H1 (cell line): Measurements from ENCODE around the gene ANAPC1. TPM values are rescaled to one million over a fixed set of nuclear protein-coding genes. Genes with fewer than 3 reads are reported as not detected.
"Not testable (repeated sequence)": the region's sequence is repeated elsewhere in the genome, so short reads cannot be mapped to it uniquely, and the experiment has no call there.

ENCODE experiments used
- CTCF ChIA-PET: fragments of 300-600 bp; sonication (Branson Sonifier 250); formaldehyde crosslinking; loops from one replicate; lab custom pipeline; 2021; ENCODE audit not compliant: partially characterized antibody; lab: Charles Lee
- POLR2A ChIA-PET: fragments of 300-600 bp; sonication (Branson Sonifier 250); formaldehyde crosslinking; loops from one replicate; lab custom pipeline; 2021; ENCODE audit warnings: inconsistent platforms; ENCODE audit not compliant: partially characterized antibody; lab: Charles Lee
- DNase-seq, 2 experiments: peaks; one replicate each; pipeline versions ENCODE4 v3.0.0 to v3.0.0-alpha.2; 2010 to 2022; ENCODE audit warnings: low spot score in 2 of 2, low read depth in 1 of 2, mixed read lengths in 1 of 2
- FAIRE-seq: peaks from 2 replicates; lab custom pipeline; 2011; peaks lifted over from hg19 to GRCh38; lab: Jason Lieb, UNC
- H2AFZ ChIP-seq: 2 replicates; pipeline ENCODE4 v1.8.1; 2012; ENCODE audit warnings: low read length, inconsistent platforms
- H2AK5ac ChIP-seq: 2 replicates; pipeline ENCODE4 v1.6.1; 2013; ENCODE audit warnings: low read depth, low read length
- H2BK120ac ChIP-seq: replicated peaks from 2 replicates; pipeline ENCODE3; 2013; ENCODE audit warnings: low read depth, low read length, inconsistent platforms
- H2BK12ac ChIP-seq: 2 replicates; pipeline ENCODE4 v1.6.1; 2013; ENCODE audit warnings: low read depth, low read length
- H2BK15ac ChIP-seq: 2 replicates; pipeline ENCODE4 v1.6.1; 2013; ENCODE audit warnings: low read length
- H2BK20ac ChIP-seq: 2 replicates; pipeline ENCODE4 v1.6.1; 2013; ENCODE audit warnings: low read length
- H2BK5ac ChIP-seq: 2 replicates; pipeline ENCODE4 v1.6.1; 2013; ENCODE audit warnings: low read depth, low read length
- H3K14ac ChIP-seq: 2 replicates; pipeline ENCODE4 v1.6.1; 2013; ENCODE audit warnings: inconsistent platforms; ENCODE audit not compliant: insufficient read length
- H3K18ac ChIP-seq: 2 replicates; pipeline ENCODE4 v1.6.1; 2013; ENCODE audit warnings: low read length; ENCODE audit errors: extremely low read depth
- H3K23ac ChIP-seq: 2 replicates; pipeline ENCODE4 v1.6.1; 2013; ENCODE audit warnings: inconsistent platforms; ENCODE audit not compliant: insufficient read length
- H3K23me2 ChIP-seq: 2 replicates; pipeline ENCODE4 v1.6.1; 2013; ENCODE audit warnings: low read depth, low read length
- H3K27ac ChIP-seq: 2 replicates; pipeline ENCODE4 v1.6.1; 2011; ENCODE audit warnings: low read depth, low read length, inconsistent platforms
- H3K27me3 ChIP-seq, 4 experiments: replicated peaks in 1 of 4; 1 replicate in 1 of 4; 2 replicates in 3 of 4; pipeline versions ENCODE4 v1.6.1 to v1.8.1; 2011 to 2013; ENCODE audit warnings: low read length in 3 of 4, mild to moderate bottlenecking in 3 of 4, inconsistent platforms in 2 of 4, mixed read lengths in 2 of 4, moderate library complexity in 1 of 4; ENCODE audit not compliant: control insufficient read depth in 3 of 4, insufficient read depth in 3 of 4; ENCODE audit errors: extremely low read depth in 1 of 4
- H3K36me3 ChIP-seq, 4 experiments: 2 replicates each; pipeline versions ENCODE4 v1.6.1 to v1.8.1; 2011 to 2013; ENCODE audit warnings: mild to moderate bottlenecking in 4 of 4, low read length in 3 of 4, moderate library complexity in 2 of 4, control low read depth in 1 of 4, inconsistent platforms in 1 of 4; ENCODE audit not compliant: insufficient read depth in 4 of 4, control insufficient read depth in 2 of 4
- H3K4ac ChIP-seq: replicated peaks from 2 replicates; pipeline ENCODE3; 2013; ENCODE audit warnings: low read length, low read depth, mixed read lengths, inconsistent platforms; ENCODE audit not compliant: insufficient read length
- H3K4me1 ChIP-seq, 4 experiments: replicated peaks in 1 of 4; 1 replicate in 1 of 4; 2 replicates in 3 of 4; pipeline versions ENCODE4 v1.6.1 to v1.8.1; 2011 to 2013; ENCODE audit warnings: low read length in 3 of 4, inconsistent platforms in 2 of 4, mixed read lengths in 1 of 4; ENCODE audit not compliant: insufficient read depth in 4 of 4, control insufficient read depth in 3 of 4
- H3K4me2 ChIP-seq, 2 experiments: 2 replicates each; pipeline versions ENCODE4 v1.6.1 to v1.8.1; 2011 to 2013; ENCODE audit warnings: low read depth in 2 of 2, low read length in 2 of 2, control low read depth in 1 of 2, inconsistent platforms in 1 of 2, mild to moderate bottlenecking in 1 of 2; ENCODE audit not compliant: insufficient read depth in 1 of 2
- H3K4me3 ChIP-seq, 4 experiments: fragments of 200-600, 300-600 bp in 1 of 4; sonication (generic), shearing (Covaris generic), sonication (Bioruptor Twin) in 1 of 4; 2 replicates each; pipeline versions ENCODE4 v1.5.1 to v1.8.1; 2011 to 2016; ENCODE audit warnings: low read length in 4 of 4, low read depth in 3 of 4, control low read depth in 2 of 4, inconsistent platforms in 2 of 4, mild to moderate bottlenecking in 2 of 4, mixed read lengths in 1 of 4, moderate library complexity in 1 of 4; ENCODE audit not compliant: insufficient read depth in 2 of 4; ENCODE audit errors: extremely low read depth in 1 of 4
- H3K56ac ChIP-seq: replicated peaks from 2 replicates; pipeline ENCODE3; 2013; ENCODE audit warnings: low read depth, mild to moderate bottlenecking, mixed read lengths, low read length, inconsistent platforms; ENCODE audit not compliant: insufficient read length
- H3K79me1 ChIP-seq: 2 replicates; pipeline ENCODE4 v1.6.1; 2013; ENCODE audit warnings: low read depth, low read length, control low read depth
- H3K79me2 ChIP-seq, 2 experiments: 2 replicates each; pipeline versions ENCODE4 v1.6.1 to v1.8.1; 2012 to 2013; ENCODE audit warnings: low read length in 2 of 2, mild to moderate bottlenecking in 2 of 2, inconsistent platforms in 1 of 2; ENCODE audit not compliant: insufficient read depth in 2 of 2, control insufficient read depth in 1 of 2
- H3K9ac ChIP-seq, 4 experiments: replicated peaks in 1 of 4; 1 replicate in 1 of 4; 2 replicates in 3 of 4; pipeline versions ENCODE4 v1.6.1 to v1.8.1; 2011 to 2013; ENCODE audit warnings: low read depth in 3 of 4, low read length in 3 of 4, control low read depth in 2 of 4, mild to moderate bottlenecking in 2 of 4, moderate library complexity in 2 of 4, inconsistent platforms in 1 of 4; ENCODE audit errors: extremely low read depth in 1 of 4
- H3K9me3 ChIP-seq, 2 experiments: 2 replicates each; pipeline versions ENCODE4 v1.6.1 to v1.8.1; 2012 to 2013; ENCODE audit warnings: mild to moderate bottlenecking in 2 of 2, moderate library complexity in 2 of 2, control low read depth in 1 of 2, inconsistent platforms in 1 of 2, low read depth in 1 of 2, low read length in 1 of 2, mixed read lengths in 1 of 2; ENCODE audit not compliant: insufficient read depth in 2 of 2
- H4K20me1 ChIP-seq, 2 experiments: replicated peaks in 1 of 2; 2 replicates each; pipeline versions ENCODE3 to v1.8.1; 2011 to 2013; ENCODE audit warnings: inconsistent platforms in 2 of 2, low read length in 2 of 2, mild to moderate bottlenecking in 1 of 2; ENCODE audit not compliant: insufficient read depth in 2 of 2, control insufficient read depth in 1 of 2
- H4K5ac ChIP-seq: 2 replicates; pipeline ENCODE4 v1.6.1; 2013; ENCODE audit warnings: low read length, low read depth, mixed read lengths, inconsistent platforms; ENCODE audit not compliant: insufficient read length
- H4K8ac ChIP-seq: 2 replicates; pipeline ENCODE4 v1.8.0; 2013; ENCODE audit warnings: mild to moderate bottlenecking, moderate library complexity, low read length, inconsistent platforms; ENCODE audit not compliant: insufficient read depth; ENCODE audit errors: extremely low read depth
- H4K91ac ChIP-seq: replicated peaks from 2 replicates; pipeline ENCODE3; 2013; ENCODE audit warnings: low read length, mixed read lengths, inconsistent platforms; ENCODE audit not compliant: insufficient read length
- WGBS, 2 experiments: shearing (Covaris generic) in 1 of 2; methylation state at CpG; one replicate each; pipeline versions ENCODE4 v1.1.6 to v1.1.7; 2013 to 2015; ENCODE audit warnings: low lambda C conversion rate in 2 of 2, mixed read lengths in 2 of 2, inconsistent platforms in 1 of 2, low coverage in 1 of 2, missing lambda C conversion rate in 1 of 2; ENCODE audit not compliant: insufficient replicate concordance in 2 of 2, insufficient coverage in 1 of 2, insufficient read length in 1 of 2; ENCODE audit errors: extremely low coverage in 1 of 2, missing lambda C conversion rate in 1 of 2; 5-methylcytosine and 5-hydroxymethylcytosine counted together
- polyA plus RNA-seq, 7 experiments: library from polyadenylated mRNA; depleted of rRNA in 3 of 7; stranded (reverse) in 5 of 7; unstranded in 2 of 7; fragments of >200 nt in 5 of 7; fragments of 200-250 nt in 2 of 7; gene quantifications; 1 replicate in 5 of 7; 2 replicates in 1 of 7; 4 replicates in 1 of 7; pipeline versions ENCODE4 v1.2.1 to v1.2.3, GENCODE V29; 2011 to 2013; ENCODE audit warnings: missing spikeins in 2 of 7, mixed read lengths in 2 of 7
- total RNA-seq: library from RNA; stranded (reverse); fragmentation: NEBNext Ultra II Directional; extraction: Animal tissue kit (Norgen Biotek cat#: 25700); gene quantifications from 2 replicates; pipeline ENCODE4 v1.2.1, GENCODE V29; 2021

Gene ANAPC1
- total and polyA plus RNA-seq, 2 of the 8 experiments (the other 6 are each of a cell fraction or from before 2014, with no cell fraction given) = 46.6 to 107 TPM

- H3K4me1 ChIP-seq, FAIRE-seq, H4K5ac ChIP-seq, H2BK15ac ChIP-seq, POLR2A ChIA-PET, H3K4me2 ChIP-seq, H3K56ac ChIP-seq, H3K18ac ChIP-seq, H4K20me1 ChIP-seq, H2BK20ac ChIP-seq, H3K9ac ChIP-seq, H3K4me3 ChIP-seq, H2AFZ ChIP-seq, H3K79me2 ChIP-seq, H2BK120ac ChIP-seq, H2AK5ac ChIP-seq, H3K23ac ChIP-seq, H3K36me3 ChIP-seq, H2BK12ac ChIP-seq, H4K91ac ChIP-seq, H3K9me3 ChIP-seq, H3K27ac ChIP-seq, DNase-seq, H3K4ac ChIP-seq, H3K27me3 ChIP-seq, H3K23me2 ChIP-seq, H2BK5ac ChIP-seq, H4K8ac ChIP-seq, H3K14ac ChIP-seq, H3K79me1 ChIP-seq: not testable (repeated sequence)
- 98% methylated on average over 3 of the region's 7 CpGs; no CpG with 5 or more reads in 1 of the 2 experiments for WGBS, 2 experiments
- CTCF ChIA-PET = interaction anchor here (1.1 kb wide), 1 partner anchor 25 kb away, joined by 3 read pairs; no protein-coding TSS in a partner anchor
Observed at GRCh38 chr2:111812970-111813622, 70.9 kb downstream of the ANAPC1 start.

GRCh38 chr2:111790633-111791032, 93.4 kb downstream of the ANAPC1 start:
- 100% methylated on average over 1 of the region's 1 CpG; no CpG with 5 or more reads in 1 of the 2 experiments for WGBS, 2 experiments
- CTCF ChIA-PET, H3K14ac ChIP-seq: not testable (repeated sequence)

More at GRCh38 chr2:111790633-111791032, 93.4 kb downstream of the ANAPC1 start:
- H2BK5ac ChIP-seq, H2BK120ac ChIP-seq, H4K91ac ChIP-seq, H3K4me2 ChIP-seq, H3K79me1 ChIP-seq, H4K8ac ChIP-seq, H3K9me3 ChIP-seq, H3K79me2 ChIP-seq, H4K5ac ChIP-seq, H2BK12ac ChIP-seq, H3K36me3 ChIP-seq, H2AK5ac ChIP-seq, H3K23me2 ChIP-seq, H3K4me3 ChIP-seq, H2BK15ac ChIP-seq, H4K20me1 ChIP-seq, H2BK20ac ChIP-seq, H3K18ac ChIP-seq, H3K4ac ChIP-seq, H3K4me1 ChIP-seq, DNase-seq, H3K56ac ChIP-seq, H3K9ac ChIP-seq, FAIRE-seq, POLR2A ChIA-PET, H3K27me3 ChIP-seq, H3K27ac ChIP-seq, H2AFZ ChIP-seq, H3K23ac ChIP-seq: not testable (repeated sequence)
